ENCODE data around the gene EXTL2.
"Not testable (repeated sequence)": the region's sequence is repeated elsewhere in the genome, so short reads cannot be mapped to it uniquely, and the experiment has no call there.

EXTL2 gene

GRCh38 chr1:100852976-100853375 lies 41.7 kb downstream of the EXTL2 start:
- no peak for DNase-seq

- no peak for DNase-seq
Measured at GRCh38 chr1:100851726-100852125, 42.9 kb downstream of the EXTL2 start.

DNA sequence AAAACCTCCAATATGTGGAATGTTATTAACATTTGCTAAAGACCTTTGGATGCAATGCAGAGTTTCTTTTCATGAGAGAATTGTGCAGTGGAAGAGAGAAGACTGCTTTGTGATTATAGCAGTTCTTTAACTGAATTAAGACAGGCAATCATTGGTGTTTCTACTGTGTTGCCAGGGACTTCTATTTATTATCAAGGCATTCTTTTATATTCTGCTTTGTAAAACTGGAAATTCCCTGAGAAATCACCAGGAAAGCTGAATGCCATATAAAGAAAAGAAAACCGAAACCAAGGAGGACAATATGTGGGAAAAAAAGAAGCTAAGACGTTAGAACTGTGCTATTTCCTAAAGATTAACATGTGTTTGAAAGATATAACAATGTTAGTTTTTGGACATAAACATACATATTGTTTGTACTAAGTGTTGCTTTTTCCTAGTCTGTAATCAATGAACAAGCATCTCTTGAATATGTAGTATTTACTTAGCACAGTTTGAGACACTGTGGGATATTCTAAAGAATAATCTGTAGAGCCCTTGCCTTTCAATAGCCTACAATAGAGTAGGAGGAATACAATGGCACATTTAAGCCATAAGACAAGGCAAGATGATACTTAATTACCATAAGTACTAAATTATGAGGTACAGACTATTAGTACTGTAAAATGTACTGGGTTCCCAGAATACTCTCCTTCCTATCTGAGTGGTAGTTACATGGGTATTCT lies 47.1 kb downstream of the EXTL2 start:
- no peak for DNase-seq

DNA sequence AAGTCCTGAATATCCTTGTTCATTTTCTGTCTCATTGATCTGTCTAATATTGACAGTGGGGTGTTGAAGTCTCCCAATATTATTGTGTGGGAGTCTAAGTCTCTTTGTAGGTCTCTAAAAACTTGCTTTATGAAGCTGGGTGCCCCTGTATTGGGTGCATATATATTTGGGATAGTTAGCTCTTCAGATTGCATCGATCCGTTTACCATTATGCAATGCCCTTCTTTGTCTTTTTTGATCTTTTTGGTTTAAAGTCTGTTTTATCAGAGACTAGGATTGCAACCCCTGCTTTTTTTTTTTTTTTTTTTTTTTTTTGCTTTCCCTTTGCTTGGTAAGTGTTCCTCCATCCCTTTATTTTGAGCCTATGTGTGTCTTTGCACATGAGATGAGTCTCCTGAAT lies 51.5 kb downstream of the EXTL2 start:
- not testable (repeated sequence) for DNase-seq

DNA sequence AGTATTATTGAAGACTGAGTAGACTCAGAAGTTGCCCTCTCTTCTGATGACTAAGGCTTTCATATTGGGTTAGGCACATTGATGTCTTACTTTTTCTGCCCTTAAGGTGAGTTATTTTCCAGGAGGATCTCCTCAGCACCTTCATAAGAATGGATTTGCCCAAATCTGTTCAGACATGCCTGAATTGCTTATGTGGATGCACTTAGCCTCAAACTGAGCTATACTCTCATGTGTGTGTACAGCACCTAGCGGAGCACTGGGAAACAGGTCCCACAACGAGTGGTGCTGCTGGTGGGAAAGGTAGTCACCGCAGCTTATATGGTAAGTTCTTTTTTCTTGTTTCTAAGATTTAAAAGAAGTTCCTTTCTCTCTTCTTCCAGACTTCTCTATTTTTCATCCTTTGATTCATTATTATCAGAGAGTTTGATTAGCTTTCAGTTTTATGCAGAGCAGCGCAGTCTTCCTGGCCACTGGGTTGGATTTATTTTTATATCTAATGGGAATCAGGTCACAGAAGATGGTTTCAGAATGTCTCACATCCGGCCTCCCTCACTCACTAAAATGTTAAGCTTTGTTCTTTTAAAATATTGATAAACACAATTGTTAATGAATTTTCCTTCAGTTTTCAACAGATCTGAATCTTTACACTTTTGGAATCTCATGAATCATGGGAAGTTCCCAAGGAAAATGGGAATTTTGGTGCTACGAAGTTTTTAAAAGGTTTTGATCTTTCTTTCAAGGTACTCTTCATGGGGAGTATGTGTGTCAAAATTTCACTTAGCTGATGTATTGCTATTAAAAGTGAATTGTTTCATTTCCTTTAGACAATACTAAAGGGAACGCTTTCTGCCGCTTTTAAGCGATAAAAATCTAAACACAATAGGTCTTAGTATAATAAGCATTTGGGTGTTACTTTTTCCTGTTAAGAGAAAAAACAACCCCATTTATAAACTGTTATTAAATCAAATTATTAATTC lies 58.5 kb downstream of the EXTL2 start:
- no peak for DNase-seq

GRCh38 chr1:100834777-100835660 lies 59.6 kb downstream of the EXTL2 start:
- no peak for DNase-seq

GRCh38 chr1:100832694-100833428 lies 61.8 kb downstream of the EXTL2 start:
- no peak for DNase-seq

DNA sequence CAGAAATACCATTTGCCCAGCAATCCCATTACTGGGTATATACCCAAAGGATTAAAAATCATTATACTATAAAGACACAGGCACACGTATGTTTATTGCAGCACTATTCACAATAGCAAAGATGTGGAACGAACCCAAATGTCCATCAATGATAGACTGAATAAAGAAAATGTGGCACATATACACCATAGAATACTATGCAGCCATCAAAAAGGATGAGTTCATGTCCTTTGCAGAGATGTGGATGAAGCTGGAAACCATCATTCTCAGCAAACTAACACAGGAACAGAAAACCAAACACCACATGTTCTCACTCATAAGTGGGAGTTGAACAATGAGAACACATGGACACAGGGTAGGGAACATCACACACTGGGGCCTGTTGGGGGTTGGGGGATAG lies 69.0 kb downstream of the EXTL2 start:
- not testable (repeated sequence) for DNase-seq

Measured in stimulated activated naive CD4-positive, alpha-beta T cell treated with Interleukin-2 at 50 U/mL for 16 hours (primary cell).